Activated CD4-positive, CD25-positive, alpha-beta regulatory T cell treated with anti-CD3 and anti-CD28 coated beads, Interleukin-2, amount 50 U/mL, for 16 hours (primary cell): ENCODE data around the gene PRDM2.

Experiments used
- DNase-seq: peaks from one replicate; pipeline ENCODE4 v3.0.0-alpha.2; 2020; ENCODE audit warnings: low read depth, low spot score

The PRDM2 gene

GRCh38 chr1:13733711-13734110, 33.7 kb downstream of the PRDM2 start:
- DNase-seq, result no peak

GRCh38 chr1:13735168-13735930, 35.4 kb downstream of the PRDM2 start:
- DNase-seq, result no peak

GRCh38 chr1:13737398-13737797, 37.4 kb downstream of the PRDM2 start:
- DNase-seq, result no peak

GRCh38 chr1:13746342-13746741, 46.4 kb downstream of the PRDM2 start:
- DNase-seq, result no peak

GRCh38 chr1:13748610-13749505, 48.9 kb downstream of the PRDM2 start:
- DNase-seq, result peak; percentile 93

- DNase-seq, result no peak
Measured at GRCh38 chr1:13749543-13750341, 49.8 kb downstream of the PRDM2 start.

GRCh38 chr1:13751458-13751871, 51.5 kb downstream of the PRDM2 start:
- no peak for DNase-seq

GRCh38 chr1:13751985-13752384, 52.0 kb downstream of the PRDM2 start:
- no peak for DNase-seq

GRCh38 chr1:13752852-13753251, 52.9 kb downstream of the PRDM2 start:
- DNase-seq, result no peak

GRCh38 chr1:13753636-13754402, 53.8 kb downstream of the PRDM2 start:
- no peak for DNase-seq

GRCh38 chr1:13754510-13755103, 54.6 kb downstream of the PRDM2 start:
- DNase-seq, result no peak

GRCh38 chr1:13756557-13757315, 56.7 kb downstream of the PRDM2 start:
- no peak for DNase-seq

GRCh38 chr1:13757693-13758092, 57.7 kb downstream of the PRDM2 start:
- DNase-seq, result no peak

GRCh38 chr1:13759072-13759471, 59.1 kb downstream of the PRDM2 start:
- no peak for DNase-seq

- no peak for DNase-seq
Measured at GRCh38 chr1:13760340-13760739, 60.4 kb downstream of the PRDM2 start.

- DNase-seq, result no peak
Measured at GRCh38 chr1:13760921-13761320, 60.9 kb downstream of the PRDM2 start.

GRCh38 chr1:13761883-13762282, 61.9 kb downstream of the PRDM2 start:
- DNase-seq, result no peak

GRCh38 chr1:13762642-13763041, 62.7 kb downstream of the PRDM2 start:
- no peak for DNase-seq

GRCh38 chr1:13763222-13763621, 63.2 kb downstream of the PRDM2 start:
- DNase-seq, result no peak

- DNase-seq, result no peak
Measured at GRCh38 chr1:13763991-13764390, 64.0 kb downstream of the PRDM2 start.
